ENCODE results near the gene HENMT1.

Gene HENMT1

GRCh38 chr1:108627951-108628350 is 32.9 kb downstream of the HENMT1 start:
- no peak overlapping the region for H3K27ac ChIP-seq (ENCODE audit: extremely low read depth, low read depth, low read length)
- H3K4me1 ChIP-seq (ENCODE audit: control insufficient read depth, insufficient read depth, low read length), result no peaks in the 10 kb centered on the region
- H3K36me3 ChIP-seq (ENCODE audit: control insufficient read depth in 2 of 2, insufficient read depth in 1 of 2, low read length in 2 of 2), result peaks cover 0 to 27% of the 10 kb centered on the region in 2 experiments; a peak in 2 of 3 replicates
- no peak overlapping the region for H3K4me3 ChIP-seq (ENCODE audit: low read depth, low read length)
- TF ChIP-seq ZNF248 (tag by site-specific recombination; IDR thresholded peaks at IDR 0.05) (no peak), ATF2 (tag by site-specific recombination; IDR thresholded peaks at IDR 0.05; ENCODE audit: low read depth) (peak; percentile 58; the same call in 1 of the 2 replicates), ZNF133 (tag by site-specific recombination; IDR thresholded peaks at IDR 0.05) (no peak), PRDM4 (tag by site-specific recombination; IDR thresholded peaks at IDR 0.05) (0 out of 2 replicates have a peak, but pooled peaks have one; percentile 21), TRIM28 (IDR thresholded peaks at IDR 0.05; ENCODE audit: borderline replicate concordance, low read length) (no peak), ZNF664 (tag by site-specific recombination; IDR thresholded peaks at IDR 0.05) (no peak), OSR2 (tag by site-specific recombination; IDR thresholded peaks at IDR 0.05) (no peak)
- no peaks in the 10 kb centered on the region for H3K9me3 ChIP-seq (ENCODE audit: control insufficient read depth, insufficient read depth, low read depth, low read length)
- ChIA-PET POLR2A (no interaction called here), CTCF (interaction anchor here (2.5 kb wide), 1 partner anchor 16 kb away, joined by 10 read pairs; no protein-coding TSS in a partner anchor)

GRCh38 chr1:108627256-108627655 is 33.6 kb downstream of the HENMT1 start:
- H3K27ac ChIP-seq (ENCODE audit: extremely low read depth, low read depth, low read length), result no peak overlapping the region
- H3K9me3 ChIP-seq (ENCODE audit: control insufficient read depth, insufficient read depth, low read depth, low read length), result no peaks in the 10 kb centered on the region
- no peaks in the 10 kb centered on the region for H3K4me1 ChIP-seq (ENCODE audit: control insufficient read depth, insufficient read depth, low read length)
- CTCF ChIA-PET, result no interaction called here
- POLR2A ChIA-PET, result no interaction called here
- no peak for TF ChIP-seq ZBTB44 (tag by site-specific recombination; IDR thresholded peaks at IDR 0.05)
- no peak for TF ChIP-seq SP7 (tag by site-specific recombination; IDR thresholded peaks at IDR 0.05)
- H3K36me3 ChIP-seq (ENCODE audit: control insufficient read depth in 2 of 2, insufficient read depth in 1 of 2, low read length in 2 of 2), result peaks cover 0 to 24% of the 10 kb centered on the region in 2 experiments; a peak in 2 of 3 replicates
- H3K4me3 ChIP-seq (ENCODE audit: low read depth, low read length), result no peak overlapping the region

- Histone ChIP-seq H3K36me3 (ENCODE audit: control insufficient read depth in 2 of 2, insufficient read depth in 1 of 2, low read length in 2 of 2) (peaks cover 0 to 9% of the 10 kb centered on the region in 2 experiments; a peak in 1 of 3 replicates), H3K27ac (ENCODE audit: extremely low read depth, low read depth, low read length) (no peak overlapping the region), H3K4me3 (ENCODE audit: low read depth, low read length) (no peak overlapping the region), H3K4me1 (ENCODE audit: control insufficient read depth, insufficient read depth, low read length) (no peaks in the 10 kb centered on the region), H3K9me3 (ENCODE audit: control insufficient read depth, insufficient read depth, low read depth, low read length) (no peaks in the 10 kb centered on the region)
- ChIA-PET CTCF (no interaction called here), POLR2A (no interaction called here)
- no peak for TF ChIP-seq ZBTB17 (tag by site-specific recombination; IDR thresholded peaks at IDR 0.05)
- TF ChIP-seq ZNF302 (tag by site-specific recombination; IDR thresholded peaks at IDR 0.05; ENCODE audit: low read depth), result no peak
- no peak for TF ChIP-seq ZNF488 (tag by site-specific recombination; IDR thresholded peaks at IDR 0.05)
- TF ChIP-seq GLI2 (tag by site-specific recombination; IDR thresholded peaks at IDR 0.05; ENCODE audit: borderline replicate concordance, low read depth), result no peak
- no peak for TF ChIP-seq ZNF747 (tag by site-specific recombination; IDR thresholded peaks at IDR 0.05)
- no peak for TF ChIP-seq ZNF433 (tag by site-specific recombination; IDR thresholded peaks at IDR 0.05; ENCODE audit: low read depth)
- TF ChIP-seq GFI1B (tag by site-specific recombination; IDR thresholded peaks at IDR 0.05), result no peak
- TF ChIP-seq ZNF274 (IDR thresholded peaks at IDR 0.05; ENCODE audit: low read length), result no peak
- TF ChIP-seq ZNF274 (tag by site-specific recombination; IDR thresholded peaks at IDR 0.05; ENCODE audit: borderline replicate concordance), result no peak
- no peak for TF ChIP-seq ZNF174 (tag by site-specific recombination; IDR thresholded peaks at IDR 0.05)
- no peak for TF ChIP-seq TSHZ1 (tag by site-specific recombination; IDR thresholded peaks at IDR 0.05; ENCODE audit: borderline replicate concordance)
Measured at GRCh38 chr1:108624069-108624468, 36.8 kb downstream of the HENMT1 start.

All from HEK293 (cell line).